ENCODE results near the gene C1QL3. TPM values are rescaled to one million over a fixed set of nuclear protein-coding genes. Genes with fewer than 3 reads are reported as not detected.

Gene C1QL3
- total RNA-seq, 6 donors from 2014 or later = 0.15 TPM; not detected in 5

GRCh38 chr10:16519908-16520861 is 1.5 kb downstream of the C1QL3 start:
- peaks cover 0 to 25% (median 22%) of the 10 kb centered on the region in 4 donors for H3K27me3 ChIP-seq
- ATAC-seq (ENCODE audit: low FRiP score in 2 of 2) = peak in 1 of 2 donors; percentile 18
- peak in 1 of 2 donors; percentile 74 for DNase-seq

GRCh38 chr10:16519250-16519907 is 2.3 kb downstream of the C1QL3 start:
- peaks cover 21 to 30% (median 24%) of the 10 kb centered on the region in 4 donors for H3K4me1 ChIP-seq
- H3K4me3 ChIP-seq = peak overlapping the region in 1 of 4 donors; percentile 48
- no peaks in the 10 kb centered on the region for H3K9me3 ChIP-seq
- DNase-seq (peak in 1 of 2 donors; percentile 53), ATAC-seq (ENCODE audit: low FRiP score in 2 of 2) (no peak)
- WGBS, 2 donors = 48 to 50% methylated on average over 27 to 31 of the region's 31 CpGs
- TF ChIP-seq POLR2AphosphoS5 (IDR thresholded peaks at IDR 0.05) = no peak
- TF ChIP-seq CTCF (IDR thresholded peaks at IDR 0.05) = no peak
- no peak for TF ChIP-seq POLR2A (IDR thresholded peaks at IDR 0.05)
- no peak for TF ChIP-seq EP300 (IDR thresholded peaks at IDR 0.05)
- H3K27ac ChIP-seq = no peak overlapping the region
- H3K36me3 ChIP-seq = peaks cover 0 to 2% (median 0%) of the 10 kb centered on the region in 4 donors
- H3K27me3 ChIP-seq = peaks cover 0 to 25% (median 22%) of the 10 kb centered on the region in 4 donors

More at GRCh38 chr10:16519908-16520861, 1.5 kb downstream of the C1QL3 start:
- no peaks in the 10 kb centered on the region for H3K36me3 ChIP-seq
- peaks cover 21 to 30% (median 24%) of the 10 kb centered on the region in 4 donors for H3K4me1 ChIP-seq
- WGBS, 2 donors = 4 to 8% methylated on average over 26 to 49 of the region's 104 CpGs
- H3K4me3 ChIP-seq = peak overlapping the region in 3 of 4 donors; percentile 34 to 53 (median 48)
- TF ChIP-seq POLR2AphosphoS5 (IDR thresholded peaks at IDR 0.05) (no peak), EP300 (IDR thresholded peaks at IDR 0.05) (no peak), CTCF (IDR thresholded peaks at IDR 0.05) (no peak), POLR2A (IDR thresholded peaks at IDR 0.05) (no peak)
- no peaks in the 10 kb centered on the region for H3K9me3 ChIP-seq
- no peak overlapping the region for H3K27ac ChIP-seq

GRCh38 chr10:16518822-16519221 is 2.9 kb downstream of the C1QL3 start:
- WGBS, 2 donors = 69 to 79% methylated on average over 4 of the region's 4 CpGs
- DNase-seq (no peak), ATAC-seq (ENCODE audit: low FRiP score in 2 of 2) (no peak)
- Histone ChIP-seq H3K27me3 (peaks cover 0 to 25% (median 22%) of the 10 kb centered on the region in 4 donors), H3K27ac (no peak overlapping the region), H3K36me3 (peaks cover 0 to 4% (median 0%) of the 10 kb centered on the region in 4 donors), H3K4me1 (peaks cover 21 to 30% (median 24%) of the 10 kb centered on the region in 4 donors), H3K4me3 (no peak overlapping the region), H3K9me3 (no peaks in the 10 kb centered on the region)
- TF ChIP-seq EP300 (IDR thresholded peaks at IDR 0.05) (no peak), CTCF (IDR thresholded peaks at IDR 0.05) (no peak), POLR2A (IDR thresholded peaks at IDR 0.05) (no peak)

GRCh38 chr10:16510843-16511242 is 10.8 kb downstream of the C1QL3 start:
- no peak for ATAC-seq (ENCODE audit: low FRiP score in 2 of 2)
- no peak overlapping the region for H3K27ac ChIP-seq
- no peak overlapping the region for H3K4me3 ChIP-seq
- no peaks in the 10 kb centered on the region for H3K9me3 ChIP-seq
- no peaks in the 10 kb centered on the region for H3K4me1 ChIP-seq
- DNase-seq = no peak
- no peak for TF ChIP-seq CTCF (IDR thresholded peaks at IDR 0.05)
- no peak for TF ChIP-seq EP300 (IDR thresholded peaks at IDR 0.05)
- no peak for TF ChIP-seq POLR2A (IDR thresholded peaks at IDR 0.05)
- no peak for TF ChIP-seq POLR2AphosphoS5 (IDR thresholded peaks at IDR 0.05)
- no peaks in the 10 kb centered on the region for H3K27me3 ChIP-seq
- 92 to 93% methylated on average over 9 of the region's 9 CpGs for WGBS, 2 donors
- H3K36me3 ChIP-seq = peaks cover 0 to 27% (median 0%) of the 10 kb centered on the region in 4 donors

All from upper lobe of left lung (tissue), 6 donors.